ENCODE data around the gene CFAP57.

Gene CFAP57

GRCh38 chr1:43296207-43296606 is 124.1 kb downstream of the CFAP57 start:
- DNase-seq (ENCODE audit: low read depth in 3 of 3, low spot score in 1 of 3): no peak

- DNase-seq (ENCODE audit: low read depth in 3 of 3, low spot score in 1 of 3): no peak
Measured at GRCh38 chr1:43298055-43298454, 125.9 kb downstream of the CFAP57 start.

GRCh38 chr1:43299101-43299500 is 127.0 kb downstream of the CFAP57 start:
- DNase-seq (ENCODE audit: low read depth in 3 of 3, low spot score in 1 of 3): no peak

GRCh38 chr1:43300378-43301094 is 128.4 kb downstream of the CFAP57 start, which contains the start of gene TIE1:
Gene TIE1, plus strand, starts transcription at chr1:43300982. Its CDS starts 90 bp downstream, at chr1:43301072.
- DNase-seq (ENCODE audit: low read depth in 3 of 3, low spot score in 1 of 3): no peak

- no peak for DNase-seq (ENCODE audit: low read depth in 3 of 3, low spot score in 1 of 3)
Measured at GRCh38 chr1:43302201-43302600, 130.1 kb downstream of the CFAP57 start.

- DNase-seq (ENCODE audit: low read depth in 3 of 3, low spot score in 1 of 3): no peak
Measured at GRCh38 chr1:43302721-43303470, 130.8 kb downstream of the CFAP57 start.

- no peak for DNase-seq (ENCODE audit: low read depth in 3 of 3, low spot score in 1 of 3)
Measured at GRCh38 chr1:43303471-43304313, 131.6 kb downstream of the CFAP57 start.
